ENCODE measurements around the gene ATAD3A.
A peak's percentile ranks its signal among the peaks of the same experiment; 100 is the strongest.

Gene ATAD3A

GRCh38 chr1:1550591-1551432 lies 38.9 kb downstream of the ATAD3A start:
- peak; percentile 40 to 56 for DNase-seq (ENCODE audit: low read depth in 2 of 2)
- peak; percentile 49 for TF ChIP-seq CTCF (IDR thresholded peaks at IDR 0.05; ENCODE audit: low read depth, low read length)
- H3K4me3 ChIP-seq (replicated peaks in 1 of 2; ENCODE audit: low read depth in 2 of 2, low read length in 2 of 2): no peak overlapping the region

- no peak for TF ChIP-seq CTCF (IDR thresholded peaks at IDR 0.05; ENCODE audit: low read depth, low read length)
- H3K4me3 ChIP-seq (replicated peaks in 1 of 2; ENCODE audit: low read depth in 2 of 2, low read length in 2 of 2): no peak overlapping the region
- no peak for DNase-seq (ENCODE audit: low read depth in 2 of 2)
Measured at GRCh38 chr1:1551524-1552262, 39.7 kb downstream of the ATAD3A start.

- H3K4me3 ChIP-seq (replicated peaks in 1 of 2; ENCODE audit: low read depth in 2 of 2, low read length in 2 of 2): no peak overlapping the region
- DNase-seq (ENCODE audit: low read depth in 2 of 2): no peak
- no peak for TF ChIP-seq CTCF (IDR thresholded peaks at IDR 0.05; ENCODE audit: low read depth, low read length)
Measured at GRCh38 chr1:1552263-1552639, 40.3 kb downstream of the ATAD3A start.

- DNase-seq (ENCODE audit: low read depth in 2 of 2): no peak
- no peak for TF ChIP-seq CTCF (IDR thresholded peaks at IDR 0.05; ENCODE audit: low read depth, low read length)
- no peak overlapping the region for H3K4me3 ChIP-seq (replicated peaks in 1 of 2; ENCODE audit: low read depth in 2 of 2, low read length in 2 of 2)
Measured at GRCh38 chr1:1553821-1554494, 42.0 kb downstream of the ATAD3A start.

- H3K4me3 ChIP-seq (replicated peaks in 1 of 2; ENCODE audit: low read depth in 2 of 2, low read length in 2 of 2): no peak overlapping the region
- TF ChIP-seq CTCF (IDR thresholded peaks at IDR 0.05; ENCODE audit: low read depth, low read length): no peak
- DNase-seq (ENCODE audit: low read depth in 2 of 2): no peak
Measured at GRCh38 chr1:1554550-1554925, 42.6 kb downstream of the ATAD3A start.

GRCh38 chr1:1554926-1555915 lies 43.3 kb downstream of the ATAD3A start:
- no peak for TF ChIP-seq CTCF (IDR thresholded peaks at IDR 0.05; ENCODE audit: low read depth, low read length)
- no peak overlapping the region for H3K4me3 ChIP-seq (replicated peaks in 1 of 2; ENCODE audit: low read depth in 2 of 2, low read length in 2 of 2)
- peak; percentile 79 to 81 for DNase-seq (ENCODE audit: low read depth in 2 of 2)

All from cardiac fibroblast (primary cell).